ENCODE data around the gene MAP7D2.

MAP7D2 gene

DNA sequence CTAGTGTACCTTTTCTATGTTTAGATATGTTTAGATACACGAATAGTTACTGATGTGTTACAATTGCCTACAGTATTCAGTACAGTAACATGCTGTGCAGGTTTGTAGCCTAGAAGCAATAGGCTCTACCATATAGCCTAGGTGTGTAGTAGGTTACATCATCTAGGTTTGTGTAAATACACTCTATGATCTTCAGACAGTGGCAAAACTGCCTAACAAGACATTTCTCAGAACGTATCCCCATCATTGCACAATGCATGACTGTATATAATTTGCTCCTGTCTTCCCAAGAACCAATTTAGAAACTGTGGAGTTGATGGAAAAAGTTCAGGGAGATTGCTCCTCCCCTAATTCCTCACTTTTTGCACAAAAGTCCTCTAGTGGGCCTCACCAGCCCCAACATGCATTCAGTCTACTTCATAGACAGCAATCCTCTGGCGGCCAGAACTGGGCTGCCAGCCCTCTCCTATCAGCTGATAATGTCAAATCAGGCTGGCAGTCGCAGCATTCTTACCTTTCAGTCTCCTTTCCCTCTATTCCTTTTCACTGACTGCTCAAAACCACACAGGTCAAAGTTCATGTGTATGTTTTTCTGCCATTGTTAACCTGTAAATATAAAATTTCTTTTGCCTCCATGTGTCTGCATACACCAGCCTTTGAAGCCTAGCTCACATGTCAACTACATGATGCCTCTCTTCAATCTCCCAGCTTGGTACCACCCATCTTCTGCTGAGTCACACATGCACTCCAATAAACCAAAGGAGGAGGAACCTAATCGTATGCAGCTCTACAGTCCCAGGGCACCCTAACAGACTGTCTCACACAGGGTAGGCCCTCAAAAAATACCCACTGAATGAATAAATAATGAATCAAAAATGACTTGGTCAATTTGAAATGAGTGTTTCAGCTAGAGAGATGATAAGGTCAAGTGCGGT is 157.9 kb downstream of the MAP7D2 start:
- peaks cover 11% of the 10 kb centered on the region for H3K36me3 Mint-ChIP-seq (ENCODE audit: low read depth)
- no peaks in the 10 kb centered on the region for H3K27me3 Mint-ChIP-seq (ENCODE audit: low read depth)
- no peak for DNase-seq (ENCODE audit: low spot score)
- no peak overlapping the region for H3K4me3 Mint-ChIP-seq
- no peaks in the 10 kb centered on the region for H3K4me1 Mint-ChIP-seq (ENCODE audit: low read depth)
- no peaks in the 10 kb centered on the region for H3K9me3 Mint-ChIP-seq
- H3K27ac Mint-ChIP-seq = no peak overlapping the region

- no peaks in the 10 kb centered on the region for H3K27me3 Mint-ChIP-seq (ENCODE audit: low read depth)
- no peak for DNase-seq (ENCODE audit: low spot score)
- no peak overlapping the region for H3K27ac Mint-ChIP-seq
- H3K4me3 Mint-ChIP-seq = no peak overlapping the region
- peaks cover 10% of the 10 kb centered on the region for H3K36me3 Mint-ChIP-seq (ENCODE audit: low read depth)
- no peaks in the 10 kb centered on the region for H3K9me3 Mint-ChIP-seq
- no peaks in the 10 kb centered on the region for H3K4me1 Mint-ChIP-seq (ENCODE audit: low read depth)
Observed at GRCh38 chrX:19956923-19957322, 159.8 kb downstream of the MAP7D2 start.

Measured in T-helper 2 cell treated with Interferon-gamma antibody and Interleukin-4, amounts not matched to agents 5 μg/mL and 100 μg/mL, for 36 hours (primary cell).